HepG2 (cell line): Measurements from ENCODE around the gene KLHL8.

ENCODE experiments used
- EZH2 ChIP-seq: conservative IDR thresholded peaks from 2 replicates; pipeline ENCODE4 v1.6.1; 2012; ENCODE audit warnings: mild to moderate bottlenecking, low read depth, low read length, moderate library complexity
- FOXK1 ChIP-seq: sonication (generic); formaldehyde crosslinking; IDR thresholded peaks from 2 replicates; pipeline ENCODE4 v1.4.0; 2020; ENCODE audit warnings: low read depth, missing genetic modification reagents, borderline replicate concordance
- IKZF4 ChIP-seq: sonication (generic); formaldehyde crosslinking; IDR thresholded peaks from 2 replicates; pipeline ENCODE4 v1.5.1; 2020; ENCODE audit warnings: borderline replicate concordance, mild to moderate bottlenecking, low read depth, missing genetic modification reagents; ENCODE audit errors: not compliant biosample characterization
- RELA ChIP-seq: sonication (generic); formaldehyde crosslinking; IDR thresholded peaks from 2 replicates; pipeline ENCODE4 v1.4.0; 2020; ENCODE audit warnings: missing genetic modification reagents
- SMAD1 ChIP-seq: sonication (generic); formaldehyde crosslinking; IDR thresholded peaks from 2 replicates; pipeline ENCODE4 v1.4.0; 2020; ENCODE audit warnings: missing genetic modification reagents, low read depth, mild to moderate bottlenecking, borderline replicate concordance
- SNAI1 ChIP-seq: sonication (generic); formaldehyde crosslinking; IDR thresholded peaks from 2 replicates; pipeline ENCODE4 v1.5.0; 2020; ENCODE audit warnings: mild to moderate bottlenecking, missing genetic modification reagents, borderline replicate concordance
- SP1 ChIP-seq, 2 experiments: fragments of 450-650 bp in 1 of 2; sonication (generic) in 1 of 2; formaldehyde crosslinking in 1 of 2; IDR thresholded peaks; 2 replicates each; pipeline versions ENCODE4 v1.4.0 to v1.6.1; 2016 to 2020; ENCODE audit warnings: missing genetic modification reagents in 1 of 2
- SRSF9 ChIP-seq: fragments of 200-400 bp; formaldehyde crosslinking; IDR thresholded peaks from 2 replicates; pipeline ENCODE4 v1.6.1; 2018; ENCODE audit warnings: borderline replicate concordance, mild to moderate bottlenecking, low read depth, low read length; ENCODE audit not compliant: insufficient read depth, poor library complexity, severe bottlenecking
- ZBTB38 ChIP-seq: sonication (generic); formaldehyde crosslinking; IDR thresholded peaks from 2 replicates; pipeline ENCODE4 v1.5.1; 2020; ENCODE audit warnings: mild to moderate bottlenecking, missing genetic modification reagents
- ZNF513 ChIP-seq: sonication (generic); formaldehyde crosslinking; conservative IDR thresholded peaks from 2 replicates; pipeline ENCODE4 v1.5.0; 2020; ENCODE audit warnings: missing genetic modification reagents
- ZNF609 ChIP-seq: sonication (generic); formaldehyde crosslinking; IDR thresholded peaks from 2 replicates; pipeline ENCODE4 v1.4.0; 2020; ENCODE audit warnings: mild to moderate bottlenecking, missing genetic modification reagents, borderline replicate concordance

- TF ChIP-seq EZH2: no peak
- TF ChIP-seq ZNF513 (CRISPR knock-in tag): no peak
- no peak for TF ChIP-seq SP1 (IDR thresholded peaks at IDR 0.05)
- no peak for TF ChIP-seq SP1 (CRISPR knock-in tag; IDR thresholded peaks at IDR 0.05)
- TF ChIP-seq FOXK1 (CRISPR knock-in tag): no peak
- TF ChIP-seq RELA: no peak
- TF ChIP-seq SNAI1 (CRISPR knock-in tag): no peak
- no peak for TF ChIP-seq SRSF9
- TF ChIP-seq SMAD1 (CRISPR knock-in tag): no peak
- TF ChIP-seq ZBTB38: no peak
- no peak for TF ChIP-seq IKZF4 (CRISPR knock-in tag)
- TF ChIP-seq ZNF609: no peak
These were observed 14.7 kb upstream of the KLHL8 start for GRCh38 chr4:87235020-87235671.
